ENCODE measurements around the gene ETDB. TPM values are rescaled to one million over a fixed set of nuclear protein-coding genes. Genes with fewer than 3 reads are reported as not detected.
"Not testable (repeated sequence)": the region's sequence is repeated elsewhere in the genome, so short reads cannot be mapped to it uniquely, and the experiment has no call there.

Gene ETDB
- total RNA-seq (2013): not detected
- polyA plus RNA-seq: not detected
- polyA minus RNA-seq: not detected in 2 replicates
- total RNA-seq: 0 to 0.15 (median 0) reads per million in 11 experiments

- H3K4me3 Mint-ChIP-seq; H3K4me1 Mint-ChIP-seq; H3K36me3 ChIP-seq (replicated peaks in 1 of 2; ENCODE audit: control insufficient read depth in 1 of 2, insufficient read depth in 2 of 2, low read length in 2 of 2); H3K4me1 ChIP-seq (ENCODE audit: control insufficient read depth in 1 of 2, insufficient read depth in 2 of 2, low read length in 2 of 2); H4K20me1 ChIP-seq (ENCODE audit: insufficient read depth, low read length); DNase-seq; H3K27ac ChIP-seq (ENCODE audit: low read depth in 1 of 2, low read length in 2 of 2); H3K27me3 Mint-ChIP-seq (ENCODE audit: low read depth in 3 of 3); intact Hi-C loops (cut with micrococcal nuclease); H3K9ac ChIP-seq (ENCODE audit: insufficient read depth, low read length, poor library complexity, severe bottlenecking); H3K27me3 ChIP-seq (ENCODE audit: control insufficient read depth in 2 of 2, insufficient read depth in 2 of 2, low read length in 2 of 2); H3K4me3 ChIP-seq (replicated peaks in 1 of 3; ENCODE audit: low read depth in 2 of 3, low read length in 3 of 3); H3K27ac Mint-ChIP-seq; H3K9me3 ChIP-seq (replicated peaks in 1 of 2; ENCODE audit: control insufficient read depth in 1 of 2, insufficient read depth in 1 of 2, low read length in 2 of 2); H3K79me2 ChIP-seq (ENCODE audit: insufficient read depth, low read length); H3K4me2 ChIP-seq (replicated peaks; ENCODE audit: extremely low read depth, low read length, poor library complexity, severe bottlenecking); H3K9me3 Mint-ChIP-seq; H2AFZ ChIP-seq (ENCODE audit: insufficient read depth, low read depth, low read length, poor library complexity, severe bottlenecking); H3K36me3 Mint-ChIP-seq: not testable (repeated sequence)
- no CpG with 5 or more reads among the region's 1 CpG for WGBS (ENCODE audit: insufficient coverage)
These were observed at the start of gene ETDB for GRCh38 chrX:135120056-135120576. ETDB (minus strand) TSS chrX:135120526; CDS start chrX:135119261, 1,265 bp downstream.

GRCh38 chrX:135169534-135169933 is 49.2 kb upstream of the ETDB start:
- H3K9me3 ChIP-seq (replicated peaks in 1 of 2; ENCODE audit: control insufficient read depth in 1 of 2, insufficient read depth in 1 of 2, low read length in 2 of 2); H3K4me1 Mint-ChIP-seq; H3K4me2 ChIP-seq (replicated peaks; ENCODE audit: extremely low read depth, low read length, poor library complexity, severe bottlenecking); H3K9ac ChIP-seq (ENCODE audit: insufficient read depth, low read length, poor library complexity, severe bottlenecking); H3K36me3 ChIP-seq (replicated peaks in 1 of 2; ENCODE audit: control insufficient read depth in 1 of 2, insufficient read depth in 2 of 2, low read length in 2 of 2); H3K27me3 ChIP-seq (ENCODE audit: control insufficient read depth in 2 of 2, insufficient read depth in 2 of 2, low read length in 2 of 2); H3K27ac ChIP-seq (ENCODE audit: low read depth in 1 of 2, low read length in 2 of 2); H3K4me1 ChIP-seq (ENCODE audit: control insufficient read depth in 1 of 2, insufficient read depth in 2 of 2, low read length in 2 of 2); H3K79me2 ChIP-seq (ENCODE audit: insufficient read depth, low read length); intact Hi-C loops (cut with micrococcal nuclease); DNase-seq; H4K20me1 ChIP-seq (ENCODE audit: insufficient read depth, low read length); H3K36me3 Mint-ChIP-seq; H3K4me3 Mint-ChIP-seq; H3K4me3 ChIP-seq (replicated peaks in 1 of 3; ENCODE audit: low read depth in 2 of 3, low read length in 3 of 3); H3K27ac Mint-ChIP-seq; H2AFZ ChIP-seq (ENCODE audit: insufficient read depth, low read depth, low read length, poor library complexity, severe bottlenecking); H3K9me3 Mint-ChIP-seq: not testable (repeated sequence)
- no CpG with 5 or more reads among the region's 3 CpGs for WGBS (ENCODE audit: insufficient coverage)
- peaks cover 3 to 18% (median 12%) of the 10 kb centered on the region in 3 donors for H3K27me3 Mint-ChIP-seq (ENCODE audit: low read depth in 3 of 3)

- H3K9me3 ChIP-seq (replicated peaks in 1 of 2; ENCODE audit: control insufficient read depth in 1 of 2, insufficient read depth in 1 of 2, low read length in 2 of 2): no peaks in the 10 kb centered on the region
- no peak overlapping the region for H3K4me3 ChIP-seq (replicated peaks in 1 of 3; ENCODE audit: low read depth in 2 of 3, low read length in 3 of 3)
- H3K27ac ChIP-seq (ENCODE audit: low read depth in 1 of 2, low read length in 2 of 2): no peak overlapping the region
- no peak overlapping the region for H2AFZ ChIP-seq (ENCODE audit: insufficient read depth, low read depth, low read length, poor library complexity, severe bottlenecking)
- no peak overlapping the region for H3K9ac ChIP-seq (ENCODE audit: insufficient read depth, low read length, poor library complexity, severe bottlenecking)
- H3K4me1 ChIP-seq (ENCODE audit: control insufficient read depth in 1 of 2, insufficient read depth in 2 of 2, low read length in 2 of 2): no peaks in the 10 kb centered on the region
- H4K20me1 ChIP-seq (ENCODE audit: insufficient read depth, low read length): no peaks in the 10 kb centered on the region
- H3K27me3 ChIP-seq (ENCODE audit: control insufficient read depth in 2 of 2, insufficient read depth in 2 of 2, low read length in 2 of 2): peaks cover 2 to 8% of the 10 kb centered on the region in 2 donors
- H3K36me3 ChIP-seq (replicated peaks in 1 of 2; ENCODE audit: control insufficient read depth in 1 of 2, insufficient read depth in 2 of 2, low read length in 2 of 2): no peaks in the 10 kb centered on the region
- H3K36me3 Mint-ChIP-seq: no peaks in the 10 kb centered on the region
- no peaks in the 10 kb centered on the region for H3K79me2 ChIP-seq (ENCODE audit: insufficient read depth, low read length)
- WGBS (ENCODE audit: insufficient coverage): no CpG with 5 or more reads among the region's 3 CpGs
- peaks cover 3 to 14% (median 10%) of the 10 kb centered on the region in 3 donors for H3K27me3 Mint-ChIP-seq (ENCODE audit: low read depth in 3 of 3)
- H3K27ac Mint-ChIP-seq: no peak overlapping the region
- no peak for DNase-seq
- intact Hi-C loops (cut with micrococcal nuclease): no loop called here
- peaks cover 0 to 4% (median 0%) of the 10 kb centered on the region in 7 donors for H3K9me3 Mint-ChIP-seq
- H3K4me2 ChIP-seq (replicated peaks; ENCODE audit: extremely low read depth, low read length, poor library complexity, severe bottlenecking): no peak overlapping the region
- H3K4me3 Mint-ChIP-seq: peak overlapping the region in 1 of 2 donors; percentile 13
- H3K4me1 Mint-ChIP-seq: peaks cover 6% of the 10 kb centered on the region
- no peak for TF ChIP-seq CTCF (IDR thresholded peaks at IDR 0.05)
These were observed 48.2 kb upstream of the ETDB start for GRCh38 chrX:135168486-135168885.

GRCh38 chrX:135154688-135155087 is 34.4 kb upstream of the ETDB start:
- H3K4me3 Mint-ChIP-seq; H3K27me3 Mint-ChIP-seq (ENCODE audit: low read depth in 3 of 3); H3K4me2 ChIP-seq (replicated peaks; ENCODE audit: extremely low read depth, low read length, poor library complexity, severe bottlenecking); H4K20me1 ChIP-seq (ENCODE audit: insufficient read depth, low read length); H3K27ac Mint-ChIP-seq; DNase-seq; H3K36me3 ChIP-seq (replicated peaks in 1 of 2; ENCODE audit: control insufficient read depth in 1 of 2, insufficient read depth in 2 of 2, low read length in 2 of 2); H3K27ac ChIP-seq (ENCODE audit: low read depth in 1 of 2, low read length in 2 of 2); H3K9me3 Mint-ChIP-seq; H3K4me1 Mint-ChIP-seq; H3K4me1 ChIP-seq (ENCODE audit: control insufficient read depth in 1 of 2, insufficient read depth in 2 of 2, low read length in 2 of 2); H3K36me3 Mint-ChIP-seq; H3K79me2 ChIP-seq (ENCODE audit: insufficient read depth, low read length); H2AFZ ChIP-seq (ENCODE audit: insufficient read depth, low read depth, low read length, poor library complexity, severe bottlenecking); H3K4me3 ChIP-seq (replicated peaks in 1 of 3; ENCODE audit: low read depth in 2 of 3, low read length in 3 of 3); H3K9me3 ChIP-seq (replicated peaks in 1 of 2; ENCODE audit: control insufficient read depth in 1 of 2, insufficient read depth in 1 of 2, low read length in 2 of 2); H3K9ac ChIP-seq (ENCODE audit: insufficient read depth, low read length, poor library complexity, severe bottlenecking); intact Hi-C loops (cut with micrococcal nuclease); H3K27me3 ChIP-seq (ENCODE audit: control insufficient read depth in 2 of 2, insufficient read depth in 2 of 2, low read length in 2 of 2): not testable (repeated sequence)
- no CpG with 5 or more reads among the region's 3 CpGs for WGBS (ENCODE audit: insufficient coverage)
